Loucy (cell line): ENCODE measurements around the gene MYO1D.

Experiments used
- H2AFZ ChIP-seq: fragments of 200-600 bp; sonication (generic); 2 replicates; pipeline ENCODE4 v1.6.0; 2016; ENCODE audit warnings: antibody characterized with exemption, mild to moderate bottlenecking, low read length, moderate library complexity
- H3F3A ChIP-seq: fragments of 200-600 bp; 2 replicates; pipeline ENCODE4 v1.6.0; 2016; ENCODE audit warnings: antibody characterized with exemption, low read depth, mild to moderate bottlenecking
- H3K27me3 ChIP-seq: fragments of 200-600 bp; sonication (generic); 2 replicates; pipeline ENCODE4 v1.6.1; 2014; ENCODE audit warnings: low read length, mild to moderate bottlenecking; ENCODE audit not compliant: insufficient read depth, poor library complexity, severe bottlenecking
- H3K36me3 ChIP-seq: fragments of 200-600 bp; sonication (generic); 2 replicates; pipeline ENCODE4 v1.6.1; 2016; ENCODE audit warnings: low read length; ENCODE audit not compliant: insufficient read depth
- H3K4me1 ChIP-seq: fragments of 200-600 bp; sonication (generic); 2 replicates; pipeline ENCODE4 v1.5.1; 2014; ENCODE audit warnings: low read length, mild to moderate bottlenecking; ENCODE audit not compliant: insufficient read depth, poor library complexity, severe bottlenecking
- H3K4me2 ChIP-seq: fragments of 200-600 bp; sonication (generic); 2 replicates; pipeline ENCODE4 v1.6.0; 2014; ENCODE audit warnings: antibody characterized with exemption, low read length, low read depth, mild to moderate bottlenecking; ENCODE audit not compliant: poor library complexity, severe bottlenecking
- H3K4me3 ChIP-seq: fragments of 200-600 bp; sonication (generic); 2 replicates; pipeline ENCODE4 v1.5.1; 2014; ENCODE audit warnings: low read length, mild to moderate bottlenecking, mixed read lengths; ENCODE audit not compliant: poor library complexity, severe bottlenecking
- H3K79me2 ChIP-seq: fragments of 200-600 bp; sonication (generic); 2 replicates; pipeline ENCODE4 v1.6.1; 2014; ENCODE audit warnings: low read length; ENCODE audit not compliant: insufficient read depth
- H3K9ac ChIP-seq: fragments of 200-600 bp; sonication (generic); 2 replicates; pipeline ENCODE4 v1.6.0; 2014; ENCODE audit warnings: mild to moderate bottlenecking, low read depth, low read length, moderate library complexity; ENCODE audit not compliant: poor library complexity, severe bottlenecking
- H3K9me2 ChIP-seq: fragments of 200-600 bp; sonication (generic); replicated peaks from 2 replicates; pipeline ENCODE4 v1.6.1; 2016; ENCODE audit warnings: low read depth, low read length, mixed read lengths
- H3K9me3 ChIP-seq: fragments of 200-600 bp; sonication (generic); 2 replicates; pipeline ENCODE4 v1.6.1; 2014; ENCODE audit warnings: mild to moderate bottlenecking, antibody characterized with exemption, low read length, low read depth; ENCODE audit not compliant: insufficient read depth
- H4K20me1 ChIP-seq: fragments of 200-600 bp; sonication (generic); 2 replicates; pipeline ENCODE4 v1.6.0; 2014; ENCODE audit warnings: antibody characterized with exemption, low read length, mild to moderate bottlenecking; ENCODE audit not compliant: insufficient read depth, poor library complexity, severe bottlenecking
- CTCF ChIP-seq: fragments of 200-600 bp; sonication (generic); conservative IDR thresholded peaks from 2 replicates; pipeline ENCODE4 v1.5.1; 2014; ENCODE audit warnings: mild to moderate bottlenecking, antibody characterized with exemption, low read length
- EZH2phosphoT487 ChIP-seq: fragments of 200-600 bp; IDR thresholded peaks from 2 replicates; pipeline ENCODE4 v1.6.1; 2018; ENCODE audit warnings: antibody characterized with exemption, mild to moderate bottlenecking, moderate library complexity, borderline replicate concordance

Gene MYO1D

GRCh38 chr17:32871746-32872145 is 5.2 kb downstream of the MYO1D start:
- H2AFZ ChIP-seq, result no peak overlapping the region
- H3K9ac ChIP-seq, result no peak overlapping the region

GRCh38 chr17:32870969-32871368 is 6.0 kb downstream of the MYO1D start:
- H3K9me3 ChIP-seq, result no peaks in the 10 kb centered on the region

More at GRCh38 chr17:32871746-32872145, 5.2 kb downstream of the MYO1D start:
- Histone ChIP-seq H3K27me3 (no peaks in the 10 kb centered on the region), H3F3A (no peaks in the 10 kb centered on the region), H3K9me3 (no peaks in the 10 kb centered on the region), H3K4me2 (no peak overlapping the region), H3K4me1 (no peaks in the 10 kb centered on the region), H3K9me2 (no peaks in the 10 kb centered on the region), H3K79me2 (no peaks in the 10 kb centered on the region), H3K36me3 (no peaks in the 10 kb centered on the region), H3K4me3 (no peak overlapping the region), H4K20me1 (no peaks in the 10 kb centered on the region)
- TF ChIP-seq EZH2phosphoT487 (no peak), CTCF (no peak)

GRCh38 chr17:32870027-32870670 is 6.8 kb downstream of the MYO1D start:
- Histone ChIP-seq H3K9ac (no peak overlapping the region), H3K4me3 (no peak overlapping the region), H4K20me1 (no peaks in the 10 kb centered on the region), H3K9me3 (no peaks in the 10 kb centered on the region), H3K9me2 (no peaks in the 10 kb centered on the region), H3K4me2 (no peak overlapping the region), H3K4me1 (no peaks in the 10 kb centered on the region), H3K79me2 (no peaks in the 10 kb centered on the region), H3K36me3 (no peaks in the 10 kb centered on the region), H3F3A (no peaks in the 10 kb centered on the region), H2AFZ (no peak overlapping the region), H3K27me3 (no peaks in the 10 kb centered on the region)
- TF ChIP-seq EZH2phosphoT487 (no peak), CTCF (no peak)

More at GRCh38 chr17:32870969-32871368, 6.0 kb downstream of the MYO1D start:
- no peak for TF ChIP-seq EZH2phosphoT487
- Histone ChIP-seq H3K9me2 (no peaks in the 10 kb centered on the region), H3K4me2 (no peak overlapping the region), H3K27me3 (no peaks in the 10 kb centered on the region), H3F3A (no peaks in the 10 kb centered on the region), H3K4me3 (no peak overlapping the region), H4K20me1 (no peaks in the 10 kb centered on the region), H2AFZ (no peak overlapping the region), H3K4me1 (no peaks in the 10 kb centered on the region), H3K79me2 (no peaks in the 10 kb centered on the region), H3K9ac (no peak overlapping the region), H3K36me3 (no peaks in the 10 kb centered on the region)
